ENCODE data around the gene IL23R.

IL23R gene

GRCh38 chr1:67192902-67193301, 26.6 kb downstream of the IL23R start:
- Histone ChIP-seq H3K27ac (no peak overlapping the region), H2AFZ (ENCODE audit: low read depth) (no peak overlapping the region), H3K79me2 (ENCODE audit: insufficient read depth, low read depth) (no peaks in the 10 kb centered on the region), H3K27me3 (ENCODE audit: insufficient read depth, low read depth) (no peaks in the 10 kb centered on the region), H3K4me2 (no peak overlapping the region), H3K4me1 (ENCODE audit: low read depth, poor library complexity, severe bottlenecking) (peaks cover 54% of the 10 kb centered on the region), H4K20me1 (ENCODE audit: insufficient read depth) (no peaks in the 10 kb centered on the region), H3K4me3 (IDR thresholded peaks at IDR 0.05; ENCODE audit: insufficient read depth, low read depth, low read length) (no peak overlapping the region), H3K36me3 (ENCODE audit: insufficient read depth) (no peaks in the 10 kb centered on the region), H3K9ac (no peak overlapping the region)
- no peak for TF ChIP-seq CTCF (conservative IDR thresholded peaks at IDR 0.05; ENCODE audit: low read depth, low read length)

- H3K4me1 ChIP-seq (ENCODE audit: low read depth, poor library complexity, severe bottlenecking): peaks cover 54% of the 10 kb centered on the region
- no peaks in the 10 kb centered on the region for H3K79me2 ChIP-seq (ENCODE audit: insufficient read depth, low read depth)
- peak overlapping the region; percentile 57 for H3K4me2 ChIP-seq
- no peaks in the 10 kb centered on the region for H3K27me3 ChIP-seq (ENCODE audit: insufficient read depth, low read depth)
- H3K9ac ChIP-seq: no peak overlapping the region
- TF ChIP-seq CTCF (conservative IDR thresholded peaks at IDR 0.05; ENCODE audit: low read depth, low read length): no peak
- peak overlapping the region; percentile 73 for H3K27ac ChIP-seq
- no peak overlapping the region for H3K4me3 ChIP-seq (IDR thresholded peaks at IDR 0.05; ENCODE audit: insufficient read depth, low read depth, low read length)
- H3K36me3 ChIP-seq (ENCODE audit: insufficient read depth): no peaks in the 10 kb centered on the region
- no peaks in the 10 kb centered on the region for H4K20me1 ChIP-seq (ENCODE audit: insufficient read depth)
- H2AFZ ChIP-seq (ENCODE audit: low read depth): no peak overlapping the region
Observed at GRCh38 chr1:67193704-67194103, 27.4 kb downstream of the IL23R start.

- TF ChIP-seq CTCF (conservative IDR thresholded peaks at IDR 0.05; ENCODE audit: low read depth, low read length): no peak
- H3K79me2 ChIP-seq (ENCODE audit: insufficient read depth, low read depth): no peaks in the 10 kb centered on the region
- no peak overlapping the region for H2AFZ ChIP-seq (ENCODE audit: low read depth)
- no peaks in the 10 kb centered on the region for H3K36me3 ChIP-seq (ENCODE audit: insufficient read depth)
- H3K27ac ChIP-seq: peak overlapping the region; percentile 73
- no peaks in the 10 kb centered on the region for H4K20me1 ChIP-seq (ENCODE audit: insufficient read depth)
- peak overlapping the region; percentile 57 for H3K4me2 ChIP-seq
- peak overlapping the region; percentile 18; the same call in 1 of the 2 replicates for H3K9ac ChIP-seq
- no peak overlapping the region for H3K4me3 ChIP-seq (IDR thresholded peaks at IDR 0.05; ENCODE audit: insufficient read depth, low read depth, low read length)
- no peaks in the 10 kb centered on the region for H3K27me3 ChIP-seq (ENCODE audit: insufficient read depth, low read depth)
- peaks cover 53% of the 10 kb centered on the region for H3K4me1 ChIP-seq (ENCODE audit: low read depth, poor library complexity, severe bottlenecking)
Observed at GRCh38 chr1:67194209-67194863, 28.1 kb downstream of the IL23R start.

GRCh38 chr1:67200755-67201154, 34.5 kb downstream of the IL23R start:
- H3K9ac ChIP-seq: no peak overlapping the region
- no peak overlapping the region for H2AFZ ChIP-seq (ENCODE audit: low read depth)
- H3K27ac ChIP-seq: no peak overlapping the region
- H3K36me3 ChIP-seq (ENCODE audit: insufficient read depth): no peaks in the 10 kb centered on the region
- no peak overlapping the region for H3K4me3 ChIP-seq (IDR thresholded peaks at IDR 0.05; ENCODE audit: insufficient read depth, low read depth, low read length)
- H3K4me1 ChIP-seq (ENCODE audit: low read depth, poor library complexity, severe bottlenecking): peaks cover 1% of the 10 kb centered on the region
- no peak overlapping the region for H3K4me2 ChIP-seq
- H4K20me1 ChIP-seq (ENCODE audit: insufficient read depth): no peaks in the 10 kb centered on the region
- H3K27me3 ChIP-seq (ENCODE audit: insufficient read depth, low read depth): no peaks in the 10 kb centered on the region
- no peak for TF ChIP-seq CTCF (conservative IDR thresholded peaks at IDR 0.05; ENCODE audit: low read depth, low read length)
- H3K79me2 ChIP-seq (ENCODE audit: insufficient read depth, low read depth): no peaks in the 10 kb centered on the region

All from KMS-11 (cell line).